Stimulated activated CD8-positive, alpha-beta memory T cell treated with anti-CD3 and anti-CD28 coated beads, Interleukin-15, amount 100 ng/mL, for 1 hour (primary cell): ENCODE measurements around the gene SMARCAD1.
"Not testable (repeated sequence)": the region's sequence is repeated elsewhere in the genome, so short reads cannot be mapped to it uniquely, and the experiment has no call there.

Source experiments
- DNase-seq: peaks from one replicate; pipeline ENCODE4 v3.0.0-alpha.2; 2020; ENCODE audit warnings: low read depth

SMARCAD1 gene

DNA sequence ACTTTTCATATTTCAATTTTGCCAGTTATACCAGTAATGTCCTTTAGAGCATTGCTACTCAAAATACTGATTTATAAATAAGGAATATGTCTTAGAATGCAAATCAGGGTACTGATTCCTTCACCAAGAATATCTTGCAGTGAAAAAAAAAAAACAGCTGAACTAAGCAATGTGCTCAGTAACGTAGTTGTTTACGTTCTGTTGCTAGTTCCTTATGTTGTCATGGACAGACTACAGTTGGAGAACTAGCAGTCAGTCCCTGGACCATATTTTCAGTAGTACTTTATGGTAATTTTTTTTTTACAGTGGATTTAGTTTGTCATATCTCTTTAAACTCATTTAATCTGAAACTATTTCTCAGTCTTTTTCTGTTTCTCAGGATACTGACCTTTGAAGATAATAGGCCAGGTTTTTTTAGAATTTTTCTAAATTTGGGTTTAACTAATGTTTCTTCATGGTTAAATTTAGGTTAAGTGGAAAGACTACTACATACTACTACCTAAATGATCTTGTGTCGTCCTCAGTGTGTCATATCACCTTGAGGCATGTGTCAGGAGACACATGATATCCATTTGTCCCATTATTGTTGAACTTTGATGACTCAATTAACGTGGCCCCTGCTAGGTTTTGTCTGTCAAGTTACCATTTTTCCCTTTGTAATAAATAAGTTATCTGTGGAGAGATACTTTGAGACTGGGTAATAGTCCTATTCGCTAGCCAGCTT is 21.0 kb downstream of the SMARCAD1 start:
- no peak for DNase-seq

DNA sequence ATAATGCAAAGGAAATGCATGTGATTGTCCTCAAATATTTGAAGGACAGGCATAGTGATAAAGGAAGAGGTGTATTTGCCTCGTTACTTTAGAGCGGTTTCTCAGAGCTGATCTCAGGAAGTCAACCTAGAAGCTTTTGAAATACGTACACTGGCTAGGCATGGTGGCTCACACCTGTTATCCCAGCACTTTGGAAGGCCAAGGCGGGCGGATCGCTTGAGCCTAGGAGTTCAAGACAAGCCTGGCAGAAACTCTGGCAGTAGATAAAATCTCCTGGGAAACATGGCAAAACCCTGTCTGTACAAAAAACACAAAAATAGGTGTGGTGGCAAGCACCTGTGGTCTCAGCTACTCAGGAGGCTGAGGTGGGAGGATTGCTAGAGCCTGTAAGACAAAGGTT is 24.9 kb downstream of the SMARCAD1 start:
- no peak for DNase-seq

DNA sequence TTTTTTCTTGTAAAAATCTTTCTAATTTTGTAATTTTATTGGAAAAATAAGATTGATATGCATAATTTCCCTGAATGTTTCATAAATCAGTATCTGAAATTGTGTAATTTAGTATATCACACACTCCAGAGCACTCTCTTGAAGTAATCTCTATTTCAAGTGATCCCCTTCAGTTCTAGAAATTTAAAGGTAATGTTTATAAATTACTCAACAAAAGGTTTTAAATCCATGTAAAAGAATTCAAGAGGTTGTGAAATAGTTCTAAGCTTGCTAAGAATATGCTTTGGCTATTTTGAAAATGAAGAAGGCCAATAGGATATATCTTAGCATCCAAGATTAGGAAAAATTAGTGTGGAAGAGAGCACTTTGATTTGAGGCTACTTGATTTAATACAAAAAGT is 28.2 kb downstream of the SMARCAD1 start:
- DNase-seq: no peak

DNA sequence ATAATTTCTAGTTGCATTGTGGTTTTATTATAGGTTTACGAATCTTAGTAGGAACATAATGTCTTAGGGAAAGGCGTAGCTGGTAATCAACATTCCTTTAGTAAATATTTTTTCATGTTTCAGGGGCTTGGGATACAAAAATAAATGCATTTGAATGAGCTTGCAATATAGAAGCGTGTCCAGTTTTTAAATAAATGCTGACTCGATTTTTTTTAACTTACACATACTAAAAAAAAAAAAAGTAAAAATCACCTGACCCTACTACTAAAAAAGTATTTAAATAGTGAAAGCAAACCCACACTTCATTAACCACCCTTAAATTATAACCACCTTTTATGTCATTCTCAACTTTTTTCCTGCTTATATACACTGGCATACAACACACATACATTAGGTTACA is 29.6 kb downstream of the SMARCAD1 start:
- no peak for DNase-seq

DNA sequence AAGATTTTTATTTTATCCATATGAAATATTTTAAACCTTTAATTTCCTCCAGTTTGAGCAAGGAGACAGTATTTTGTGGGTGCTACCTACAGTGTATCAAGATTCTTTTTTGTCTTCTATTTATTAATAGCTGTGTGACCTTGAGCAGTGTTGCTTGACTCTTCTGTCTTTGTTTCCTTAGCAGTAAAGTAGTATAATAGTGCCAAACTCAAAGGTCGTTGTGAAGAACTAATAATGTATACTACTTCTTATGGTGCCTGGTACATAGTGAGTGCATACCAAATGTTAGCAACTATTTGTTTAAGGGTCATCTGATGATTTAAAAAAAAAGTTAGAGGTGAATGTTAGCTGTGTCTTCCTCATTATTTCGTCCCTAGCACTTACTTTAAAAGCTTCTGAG is 30.5 kb downstream of the SMARCAD1 start:
- DNase-seq: no peak

DNA sequence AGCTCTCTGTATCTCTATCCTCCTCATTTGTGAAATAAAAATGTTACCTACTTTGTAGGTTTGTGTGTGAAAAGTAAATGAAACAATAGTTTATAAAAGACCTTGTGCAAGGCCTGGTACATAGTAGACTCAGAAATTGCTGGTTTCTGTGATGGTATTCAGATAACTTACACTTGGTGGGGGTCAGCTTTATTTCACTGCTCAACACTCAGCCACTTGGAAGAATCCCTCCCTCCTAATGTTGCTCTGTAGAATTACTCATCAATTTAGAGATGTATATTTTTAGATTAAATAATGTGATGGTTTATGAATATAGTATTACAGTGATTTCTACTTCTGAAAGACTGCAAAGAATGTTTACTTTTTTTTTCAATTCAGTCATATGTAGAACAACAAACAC is 32.7 kb downstream of the SMARCAD1 start:
- no peak for DNase-seq

DNA sequence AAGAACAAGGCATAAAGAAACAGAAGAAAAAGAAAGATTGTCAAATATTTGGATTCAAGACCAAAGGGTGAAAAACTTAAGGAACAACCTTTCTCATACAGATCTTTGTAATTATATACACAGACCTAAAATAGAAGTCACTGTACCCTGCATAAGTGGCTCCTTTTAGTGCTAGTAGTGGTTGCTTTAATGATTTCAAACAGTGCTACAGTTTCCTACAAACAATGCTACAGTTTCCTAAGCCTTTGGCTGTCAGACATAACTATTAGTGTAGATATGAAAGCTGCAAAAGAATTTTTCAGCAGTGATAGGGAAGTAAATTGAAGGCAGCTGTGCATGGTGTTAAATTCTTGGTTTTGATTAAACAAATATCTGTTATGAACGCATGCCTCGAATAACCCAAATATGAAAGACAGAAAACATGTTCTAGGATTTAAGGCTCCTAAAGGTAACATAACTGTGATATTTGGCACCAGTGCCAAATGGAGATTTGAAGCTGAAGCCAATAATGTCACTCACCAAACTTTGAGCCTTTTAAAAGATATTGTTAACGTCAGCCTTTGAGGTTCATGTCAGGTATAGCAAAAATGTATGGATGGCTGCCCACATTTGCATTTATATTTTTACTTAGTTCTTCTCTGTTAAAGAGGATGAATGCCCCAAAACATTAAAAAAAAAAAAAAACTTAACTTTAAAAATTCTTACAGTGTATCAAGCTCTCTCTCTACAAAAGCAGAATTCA is 36.6 kb downstream of the SMARCAD1 start:
- DNase-seq: no peak

DNA sequence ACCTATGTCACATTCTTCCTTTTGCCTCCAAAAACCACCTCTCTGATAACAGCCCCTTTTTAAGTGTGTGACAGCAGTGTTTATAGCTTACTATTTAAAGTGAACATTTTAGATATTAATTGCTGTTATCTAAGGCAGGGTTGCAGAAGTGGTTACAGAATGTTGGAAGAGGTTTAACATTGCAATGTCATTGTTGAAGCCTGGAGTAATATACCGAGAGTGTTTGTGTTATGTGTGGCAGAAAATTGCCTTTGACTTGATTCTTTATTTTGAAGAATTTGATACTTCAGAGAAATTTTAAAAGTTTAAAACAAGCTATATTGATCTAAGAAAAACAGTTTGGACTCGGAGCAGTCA is 37.1 kb downstream of the SMARCAD1 start:
- no peak for DNase-seq

DNA sequence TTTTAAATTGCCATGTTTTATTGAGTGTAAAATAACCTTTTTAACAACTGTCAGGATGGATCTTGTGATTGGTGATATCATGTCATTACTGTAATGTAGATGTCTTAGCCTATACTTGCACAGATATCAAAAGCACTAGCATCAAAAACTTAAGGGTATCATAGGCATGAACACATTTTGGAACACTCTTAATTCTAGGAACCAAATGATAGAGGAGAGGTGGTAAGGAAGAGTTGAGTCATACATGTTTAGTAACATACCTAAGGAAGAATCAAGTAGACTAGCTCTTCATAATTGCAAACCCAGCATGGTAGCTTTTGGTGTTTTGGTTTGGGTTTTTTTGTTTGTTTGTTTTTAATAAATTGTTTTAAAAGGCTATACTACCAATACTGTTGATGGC is 43.4 kb downstream of the SMARCAD1 start:
- no peak for DNase-seq

DNA sequence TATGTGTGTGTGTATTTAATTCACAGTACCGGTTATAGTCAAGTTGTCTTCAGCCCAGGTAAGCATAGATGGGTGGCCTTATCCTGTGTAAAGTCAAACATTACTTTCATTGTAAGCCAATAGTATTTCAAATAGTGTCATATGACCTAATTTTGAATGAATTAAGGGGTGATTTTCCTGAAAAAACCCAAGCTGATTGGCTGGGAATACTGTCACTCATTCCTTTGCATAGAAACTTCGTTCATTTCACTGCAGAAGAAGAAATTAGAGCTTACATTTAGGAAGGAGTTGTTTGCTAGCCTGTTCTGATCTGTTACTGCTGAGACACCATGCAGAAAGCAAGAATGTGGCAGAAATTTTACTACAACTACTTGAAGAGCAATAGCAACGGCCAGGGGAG is 45.4 kb downstream of the SMARCAD1 start:
- no peak for DNase-seq

DNA sequence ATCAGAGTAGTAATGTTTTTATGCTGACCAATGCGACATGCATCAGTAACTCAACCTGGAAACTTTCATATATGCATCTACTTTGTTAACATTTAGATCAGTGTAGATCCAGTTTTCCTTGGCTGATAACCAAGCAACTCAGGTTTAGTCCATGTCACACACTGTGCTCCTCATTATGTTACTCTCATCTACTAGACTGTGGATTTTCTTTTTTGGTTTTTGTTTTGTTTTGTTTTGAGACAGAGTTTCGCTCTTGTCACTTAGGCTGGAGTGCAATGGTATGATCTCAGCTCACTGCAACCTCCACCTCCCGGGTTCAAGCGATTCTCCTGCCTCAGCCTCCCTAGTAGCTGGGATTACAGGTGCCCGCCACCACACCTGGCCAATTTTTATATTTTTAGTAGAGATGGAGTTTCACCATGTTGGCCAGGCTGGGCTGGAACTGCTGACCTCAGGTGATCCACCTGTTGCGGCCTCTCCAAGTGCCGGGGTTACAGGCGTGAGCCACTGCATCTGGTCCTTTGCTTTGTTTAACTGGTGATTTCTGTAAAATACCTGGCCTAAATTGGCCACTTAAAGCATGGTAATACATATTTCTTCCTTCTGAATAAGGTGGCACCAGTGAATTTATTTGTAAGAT is 48.6 kb downstream of the SMARCAD1 start:
- no peak for DNase-seq

DNA sequence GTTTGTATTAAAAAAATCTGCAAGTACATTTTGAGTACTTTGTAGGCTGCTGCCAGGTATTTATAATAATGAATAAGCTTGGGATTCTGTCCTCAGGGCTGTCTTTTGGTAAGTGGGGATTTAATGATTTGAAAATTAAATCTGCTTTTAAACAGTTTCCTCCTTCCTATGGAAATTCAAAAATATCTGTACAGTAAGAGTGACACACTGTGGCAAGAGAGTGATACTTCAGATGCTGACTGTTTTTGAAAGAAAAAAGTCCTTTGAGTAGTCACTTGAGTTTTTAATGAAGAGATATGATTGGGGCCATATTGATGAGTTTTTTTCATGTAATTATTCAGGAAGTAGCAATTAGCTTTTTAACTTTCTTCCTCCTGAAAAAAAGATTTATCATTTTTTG is 49.2 kb downstream of the SMARCAD1 start:
- no peak for DNase-seq

DNA sequence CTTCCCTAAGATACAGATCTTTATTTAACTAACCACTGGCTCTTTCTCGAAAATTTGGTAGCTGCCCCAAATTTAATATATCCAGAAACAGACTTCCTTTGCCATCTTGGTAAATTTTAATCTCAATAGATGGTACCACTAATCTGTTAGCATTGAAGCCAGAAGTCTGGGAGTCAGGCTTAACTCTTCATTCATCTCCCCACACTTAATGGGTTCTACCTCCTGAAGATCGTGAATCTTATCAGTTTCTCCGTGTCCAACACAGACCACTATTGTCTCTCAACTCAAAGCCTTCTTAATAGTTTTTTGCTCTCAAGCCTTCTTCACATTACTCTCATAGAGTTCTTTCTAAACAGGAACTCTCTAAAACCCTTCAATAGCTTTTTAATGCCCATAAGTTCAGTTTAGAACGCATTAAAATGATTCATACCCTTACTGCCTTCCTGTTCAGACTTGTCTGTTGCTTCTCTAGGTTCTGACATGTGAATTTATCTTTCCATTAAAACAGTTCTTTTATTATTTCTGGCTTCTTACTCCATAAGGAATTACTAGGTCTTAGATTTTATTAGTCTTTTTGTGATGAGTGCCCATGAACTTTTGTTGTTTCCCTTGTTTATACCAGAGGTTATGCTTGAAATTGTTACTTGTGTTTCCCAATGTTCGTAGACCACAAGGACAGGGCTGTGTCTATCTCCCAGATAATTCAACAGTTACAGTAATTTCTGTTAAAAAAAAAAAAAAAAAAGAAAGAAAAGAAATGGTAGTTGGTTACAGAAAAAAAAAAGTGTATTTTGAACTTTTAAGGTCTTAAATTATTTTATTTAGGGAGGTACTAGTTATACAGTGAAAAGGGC is 54.7 kb downstream of the SMARCAD1 start:
- no peak for DNase-seq

DNA sequence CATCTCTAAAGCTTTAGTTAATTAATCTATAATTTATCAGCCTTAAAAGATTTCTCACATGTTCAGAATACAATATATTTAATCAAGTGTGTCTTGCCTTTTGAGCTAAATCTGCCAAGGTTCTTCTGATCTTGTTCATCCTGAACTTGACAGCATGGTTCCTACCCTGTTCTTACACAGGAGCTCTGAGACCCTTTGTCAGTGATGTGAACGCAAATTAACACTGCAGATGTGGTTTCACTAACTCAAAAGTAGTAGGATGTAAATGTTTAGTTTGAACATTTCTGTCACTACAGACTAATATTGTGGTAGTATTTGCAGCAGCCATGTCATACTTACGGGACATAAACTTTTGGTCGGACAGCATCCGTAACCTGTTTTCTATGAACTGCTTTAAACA is 59.4 kb downstream of the SMARCAD1 start:
- no peak for DNase-seq

DNA sequence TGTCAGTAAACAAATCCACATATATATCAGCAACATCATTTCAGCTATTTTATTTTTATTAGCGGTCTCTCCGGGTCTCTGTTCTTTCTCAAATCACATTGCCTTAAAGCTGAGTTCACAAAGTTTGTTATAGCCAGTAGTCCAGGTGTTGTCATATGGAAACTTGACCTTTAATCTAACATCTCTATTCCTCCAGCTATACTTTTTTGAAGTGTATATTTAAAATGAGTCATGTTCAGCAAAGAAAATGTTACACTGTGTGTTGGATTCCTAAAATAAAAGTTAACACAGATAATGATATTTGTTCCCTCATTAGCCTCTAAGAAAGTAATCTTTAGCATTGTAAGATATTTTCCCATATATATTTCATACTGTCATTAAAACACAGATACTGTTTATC is 63.6 kb downstream of the SMARCAD1 start:
- DNase-seq: no peak

DNA sequence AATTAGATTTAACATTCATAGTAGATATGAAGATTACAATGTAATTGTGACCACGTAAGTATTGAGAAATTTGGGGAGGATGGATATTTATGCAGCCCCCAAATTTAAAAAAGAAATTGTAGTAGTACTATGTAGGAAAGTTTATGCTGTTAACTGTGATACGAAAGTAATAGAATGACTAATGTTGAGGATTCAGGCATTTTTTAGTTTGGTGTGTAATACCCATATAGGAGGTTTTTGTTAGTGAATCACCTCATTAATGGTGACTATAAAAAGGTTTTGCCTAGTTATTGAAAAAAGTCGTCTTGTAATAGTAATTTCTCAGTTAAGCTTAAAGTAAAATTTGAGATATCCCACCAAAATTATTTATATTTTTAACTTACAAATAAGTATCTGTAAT is 67.2 kb downstream of the SMARCAD1 start:
- no peak for DNase-seq

DNA sequence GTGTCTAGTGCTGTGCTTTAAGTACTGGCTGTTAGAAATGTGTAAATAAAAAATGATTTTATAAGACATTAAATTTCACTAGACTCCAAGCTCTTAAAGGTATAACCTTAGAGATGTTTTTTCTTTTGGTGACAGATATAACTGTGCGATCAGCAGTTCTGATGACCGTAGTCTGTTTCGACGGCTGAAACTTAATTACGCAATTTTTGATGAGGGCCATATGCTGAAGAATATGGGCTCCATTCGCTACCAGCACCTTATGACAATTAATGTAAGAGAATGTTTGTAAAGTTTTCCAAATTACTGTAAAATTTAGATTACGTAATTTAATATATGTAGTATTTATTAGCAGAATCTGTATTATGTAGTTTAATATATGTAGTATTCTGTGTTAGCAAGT is 68.5 kb downstream of the SMARCAD1 start:
- no peak for DNase-seq

DNA sequence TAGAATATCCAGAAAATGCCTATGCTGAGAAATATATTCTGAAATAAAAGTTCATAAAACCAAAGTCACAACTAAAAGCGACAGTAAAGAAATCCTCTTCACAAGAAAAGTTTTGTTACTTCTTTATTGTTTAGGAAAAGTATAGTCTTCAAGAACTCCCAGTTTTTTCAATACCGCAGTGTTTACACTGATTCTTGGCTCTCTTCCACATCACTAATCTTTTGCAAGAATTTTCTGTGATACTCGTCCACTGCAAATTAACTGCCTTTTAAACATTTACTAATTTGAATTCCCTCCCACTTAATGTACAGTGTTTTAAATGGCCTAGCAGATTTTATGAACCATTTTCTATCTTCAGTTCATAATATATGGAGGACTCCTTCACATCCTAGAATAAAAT is 69.9 kb downstream of the SMARCAD1 start:
- DNase-seq: no peak

DNA sequence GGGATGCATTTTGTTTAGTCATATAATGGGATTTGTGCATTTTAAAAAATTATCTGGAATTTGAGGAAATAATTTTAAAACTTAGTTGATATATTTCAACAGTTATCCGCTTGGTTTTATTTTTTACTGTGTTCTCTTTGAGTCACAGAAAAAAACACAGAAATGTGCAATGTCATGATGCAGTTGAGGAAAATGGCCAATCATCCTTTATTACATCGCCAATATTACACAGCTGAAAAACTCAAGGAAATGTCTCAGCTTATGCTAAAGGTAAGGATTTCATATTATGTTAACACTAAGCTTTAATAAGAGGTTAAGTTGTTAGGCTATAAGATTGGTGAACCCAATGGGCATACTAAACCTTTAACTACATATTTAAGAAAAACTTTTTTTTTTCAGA is 71.1 kb downstream of the SMARCAD1 start:
- no peak for DNase-seq

DNA sequence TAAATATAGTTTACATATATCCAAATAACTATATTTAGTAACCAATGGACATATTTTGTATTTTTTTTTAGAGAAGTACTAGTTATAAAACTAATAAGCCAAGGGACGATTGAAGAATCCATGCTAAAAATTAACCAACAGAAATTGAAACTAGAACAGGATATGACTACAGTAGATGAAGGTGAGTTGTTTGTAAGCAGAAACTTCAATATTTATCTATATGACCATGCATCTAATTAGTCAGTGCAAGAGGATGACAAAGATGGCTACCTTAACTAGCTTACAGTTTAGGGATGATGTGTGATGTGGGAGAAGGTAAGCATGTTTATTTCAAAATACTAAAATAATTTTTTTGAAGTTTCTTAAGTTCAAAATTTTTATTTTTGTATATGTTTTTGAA is 77.2 kb downstream of the SMARCAD1 start:
- DNase-seq: no peak

DNA sequence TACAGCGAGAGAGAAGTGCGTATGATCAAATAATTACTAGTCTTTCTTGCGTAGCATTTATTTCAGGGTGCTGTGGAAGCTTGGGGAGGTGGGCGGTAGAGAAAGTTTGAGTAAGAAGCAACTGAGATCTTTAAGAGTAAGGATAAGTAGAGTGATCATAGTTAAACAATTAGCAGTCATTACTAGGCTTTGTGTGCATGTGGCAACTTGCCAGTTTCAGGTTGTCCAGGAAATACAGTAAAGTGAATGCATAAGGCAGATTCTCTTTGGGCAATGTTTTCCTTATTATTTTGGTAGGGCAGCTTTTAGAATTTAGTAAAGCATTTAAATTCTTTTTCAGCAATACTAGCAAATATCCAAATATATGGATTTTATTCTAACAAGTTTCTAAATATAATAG is 78.0 kb downstream of the SMARCAD1 start:
- DNase-seq: no peak

DNA sequence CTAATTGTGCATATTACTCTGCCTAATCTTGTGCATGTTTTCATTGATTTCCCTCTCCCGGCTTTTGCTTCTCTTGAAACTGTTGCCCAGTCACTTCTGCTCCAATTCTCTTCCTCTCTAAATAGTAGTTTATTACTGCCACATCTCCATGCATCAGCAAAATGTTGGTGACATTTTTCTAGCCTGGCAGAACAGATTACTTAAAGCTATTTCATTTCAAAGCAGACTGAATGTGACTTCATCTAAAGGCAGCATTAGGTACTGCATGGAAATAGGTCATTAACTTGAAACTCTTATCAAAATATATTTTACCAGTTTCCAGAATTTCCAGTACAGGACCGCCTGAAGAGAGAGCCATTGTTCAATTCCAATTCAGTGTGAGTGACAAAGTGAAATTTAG is 82.6 kb downstream of the SMARCAD1 start:
- no peak for DNase-seq

DNA sequence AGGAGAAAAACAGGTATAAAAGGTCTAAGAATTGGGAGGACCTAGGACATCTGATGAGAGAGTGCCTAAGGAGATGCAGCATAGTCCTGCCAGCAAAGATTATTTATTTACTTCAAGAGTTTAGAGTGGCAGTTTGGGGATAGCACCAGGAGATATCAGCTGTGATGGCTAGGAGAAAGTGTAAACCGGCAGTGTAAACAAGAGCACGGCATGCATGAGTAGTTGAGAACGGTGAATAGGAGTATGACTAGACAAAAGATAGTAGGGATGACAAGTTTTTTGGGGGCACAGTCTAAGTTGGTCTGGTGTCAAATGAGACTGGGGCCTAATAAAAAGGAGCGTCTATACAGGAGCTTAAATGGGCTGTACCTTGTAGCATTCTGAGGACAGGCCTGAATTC is 86.3 kb downstream of the SMARCAD1 start:
- DNase-seq: not testable (repeated sequence)
